Stomach (tissue), 4 donors: ENCODE measurements around the gene MKX.

Experiments
- EP300 ChIP-seq: sonication (generic); formaldehyde crosslinking; IDR thresholded peaks from one replicate; pipeline ENCODE4 v1.6.1; 2017; ENCODE audit warnings: antibody characterized with exemption
- POLR2A ChIP-seq, 4 donors: fragments of 450-650 bp; IDR thresholded peaks; one replicate each; pipeline ENCODE4 v1.6.1; 2016; ENCODE audit warnings: antibody characterized with exemption in 4 of 4, control low read depth in 2 of 4, mild to moderate bottlenecking in 1 of 4, moderate library complexity in 1 of 4
- TF ChIP-seq, protein P1 (sequence below), 7 experiments: fragments of 450-650 bp in 4 of 7; fragments of 200-600 bp in 3 of 7; sonication (generic) in 3 of 7; IDR thresholded peaks; one replicate each; pipeline ENCODE4 v1.5.1; 2016 to 2019; ENCODE audit warnings: antibody characterized with exemption in 7 of 7, control low read depth in 2 of 7, mild to moderate bottlenecking in 1 of 7

DNA sequence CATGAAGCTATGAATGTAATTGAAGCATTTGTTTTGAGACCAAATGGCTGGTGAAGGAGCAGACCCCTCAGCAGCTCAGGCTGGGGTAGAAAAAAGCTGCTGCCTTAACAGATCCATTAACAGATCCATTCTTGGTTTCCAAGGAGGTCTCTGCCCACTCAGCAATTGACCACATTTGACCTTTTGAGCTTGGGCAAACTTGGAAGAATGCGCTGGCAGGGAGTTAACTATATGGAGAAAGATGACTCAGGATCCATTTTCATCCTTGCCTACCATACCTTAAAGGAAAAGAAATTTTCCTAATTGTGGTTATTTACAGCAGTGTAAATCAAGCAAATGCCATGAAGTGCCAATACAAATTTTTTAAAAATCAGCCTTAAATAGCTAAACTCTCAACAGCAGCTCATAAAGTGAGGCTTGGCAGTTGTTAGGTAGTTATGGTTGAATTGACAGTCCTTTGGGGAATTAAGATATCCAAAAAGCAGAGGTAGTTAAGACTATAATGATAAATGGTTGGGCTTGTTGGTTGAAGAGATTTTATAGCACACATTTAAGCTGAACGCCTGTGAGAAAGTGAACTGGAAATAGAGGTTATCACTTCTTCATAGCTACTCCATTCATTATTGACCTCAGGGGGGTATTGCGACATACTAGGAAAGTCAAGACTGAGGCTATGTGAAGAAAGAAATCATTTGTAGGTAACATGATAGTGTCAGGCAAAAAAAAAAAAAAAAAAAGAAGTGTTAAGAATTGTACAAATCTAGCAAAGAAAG is 83.9 kb downstream of the MKX start:
- TF ChIP-seq, protein P1, sequence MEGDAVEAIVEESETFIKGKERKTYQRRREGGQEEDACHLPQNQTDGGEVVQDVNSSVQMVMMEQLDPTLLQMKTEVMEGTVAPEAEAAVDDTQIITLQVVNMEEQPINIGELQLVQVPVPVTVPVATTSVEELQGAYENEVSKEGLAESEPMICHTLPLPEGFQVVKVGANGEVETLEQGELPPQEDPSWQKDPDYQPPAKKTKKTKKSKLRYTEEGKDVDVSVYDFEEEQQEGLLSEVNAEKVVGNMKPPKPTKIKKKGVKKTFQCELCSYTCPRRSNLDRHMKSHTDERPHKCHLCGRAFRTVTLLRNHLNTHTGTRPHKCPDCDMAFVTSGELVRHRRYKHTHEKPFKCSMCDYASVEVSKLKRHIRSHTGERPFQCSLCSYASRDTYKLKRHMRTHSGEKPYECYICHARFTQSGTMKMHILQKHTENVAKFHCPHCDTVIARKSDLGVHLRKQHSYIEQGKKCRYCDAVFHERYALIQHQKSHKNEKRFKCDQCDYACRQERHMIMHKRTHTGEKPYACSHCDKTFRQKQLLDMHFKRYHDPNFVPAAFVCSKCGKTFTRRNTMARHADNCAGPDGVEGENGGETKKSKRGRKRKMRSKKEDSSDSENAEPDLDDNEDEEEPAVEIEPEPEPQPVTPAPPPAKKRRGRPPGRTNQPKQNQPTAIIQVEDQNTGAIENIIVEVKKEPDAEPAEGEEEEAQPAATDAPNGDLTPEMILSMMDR (IDR thresholded peaks at IDR 0.05): no peak
- TF ChIP-seq POLR2A (IDR thresholded peaks at IDR 0.05): no peak
- no peak for TF ChIP-seq EP300
